ENCODE data around the gene NSRP1. TPM values are rescaled to one million over a fixed set of nuclear protein-coding genes. Genes with fewer than 3 reads are reported as not detected.
"Not testable (repeated sequence)": the region's sequence is repeated elsewhere in the genome, so short reads cannot be mapped to it uniquely, and the experiment has no call there.

Gene NSRP1
- total RNA-seq, 1 experiment from 2014 or later = 11.7 TPM

DNA sequence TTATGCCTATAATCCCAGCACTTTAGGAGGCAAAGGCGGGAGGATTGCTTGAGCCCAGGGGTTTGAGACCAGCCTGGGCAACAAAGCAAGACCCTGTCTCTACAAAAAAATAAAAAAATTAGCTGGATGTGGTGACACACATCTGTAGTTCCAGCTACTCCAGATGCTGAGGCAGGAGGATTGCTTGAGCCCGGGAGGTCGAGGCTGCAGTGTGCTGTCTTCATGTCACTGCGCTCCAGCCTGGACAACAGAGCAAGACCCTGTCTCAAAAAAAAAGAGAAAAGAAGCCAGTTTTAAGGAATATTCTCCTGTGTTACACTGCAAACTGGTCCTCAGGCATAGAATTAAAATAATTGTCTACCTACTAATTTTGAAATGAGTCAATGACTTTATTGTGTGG is 47.9 kb downstream of the NSRP1 start:
- in situ Hi-C loops (cut with HindIII; ENCODE audit: low pct_unique_long_range_greater_than_20kb, low sequenced_read_pairs) = no loop called here
- no peak for DNase-seq (ENCODE audit: low read depth, low spot score)

DNA sequence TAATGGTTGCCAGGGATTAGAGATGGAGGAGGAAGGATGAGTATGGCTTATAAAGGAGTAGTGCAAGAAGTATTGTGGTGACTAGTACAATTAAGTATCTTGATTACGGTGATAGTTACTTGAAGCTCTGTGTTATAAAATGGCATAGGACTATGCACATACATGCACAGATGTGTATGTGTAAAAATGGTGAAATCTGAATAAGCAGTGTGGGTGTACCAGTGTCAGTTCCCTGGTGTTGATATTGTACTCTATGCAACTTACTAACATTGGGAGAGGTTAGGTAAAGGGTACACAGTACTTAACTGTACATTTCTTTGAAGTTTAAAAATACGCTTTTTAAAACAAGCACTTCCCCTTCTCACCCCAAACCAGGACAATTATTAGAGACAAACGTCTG is 48.5 kb downstream of the NSRP1 start:
- in situ Hi-C loops (cut with HindIII; ENCODE audit: low pct_unique_long_range_greater_than_20kb, low sequenced_read_pairs) = no loop called here
- DNase-seq (ENCODE audit: low read depth, low spot score) = no peak

GRCh38 chr17:30165960-30166359 is 49.3 kb downstream of the NSRP1 start:
- in situ Hi-C loops (cut with HindIII; ENCODE audit: low pct_unique_long_range_greater_than_20kb, low sequenced_read_pairs) = no loop called here

DNA sequence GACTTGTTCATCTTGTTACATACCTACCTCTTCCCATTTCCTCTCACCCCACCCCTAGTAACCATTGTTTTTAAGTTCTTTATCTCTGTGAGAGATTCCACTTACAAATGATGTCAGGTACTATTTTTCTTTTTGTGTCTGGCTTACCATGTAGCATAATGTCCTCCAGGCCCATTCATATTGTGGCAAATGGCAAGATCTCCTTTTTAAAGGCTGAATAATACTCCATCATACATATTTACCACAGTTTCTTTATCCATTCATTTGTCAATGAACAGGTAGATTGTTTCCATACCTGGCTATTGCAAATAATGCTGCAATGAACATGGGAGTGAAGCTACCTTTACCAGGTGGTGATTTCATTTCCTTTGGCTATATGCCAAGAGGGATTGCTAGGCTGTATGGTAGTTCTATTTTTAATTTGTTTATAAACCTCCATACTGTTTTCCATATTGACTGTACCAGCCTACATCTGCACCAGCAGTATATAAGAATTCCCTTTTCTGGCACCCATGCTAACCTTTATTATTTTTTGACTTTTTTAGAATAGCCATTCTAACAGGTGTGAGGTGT is 53.9 kb downstream of the NSRP1 start:
- in situ Hi-C loops (cut with HindIII; ENCODE audit: low pct_unique_long_range_greater_than_20kb, low sequenced_read_pairs) = no loop called here

More at GRCh38 chr17:30165960-30166359, 49.3 kb downstream of the NSRP1 start:
- DNase-seq (ENCODE audit: low read depth, low spot score) = no peak

DNA sequence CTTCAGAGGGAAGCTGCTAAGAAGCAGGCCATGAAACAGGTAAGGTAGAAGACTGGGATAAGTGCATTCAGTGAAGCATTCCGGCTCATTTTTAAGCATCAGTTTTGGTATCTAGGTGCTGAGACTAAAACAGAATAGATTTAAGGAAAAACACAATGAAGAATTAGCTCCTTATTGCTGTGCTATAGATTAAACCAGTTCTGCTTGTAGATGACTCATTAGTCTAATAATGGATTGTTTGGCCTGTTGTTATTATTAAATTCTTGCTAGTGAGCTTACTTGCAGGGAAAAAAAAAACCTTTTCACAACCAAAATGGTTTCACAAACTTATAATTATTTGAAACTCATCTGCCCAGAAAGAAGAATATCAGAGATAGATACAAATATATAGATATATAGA is 55.9 kb downstream of the NSRP1 start:
- in situ Hi-C loops (cut with HindIII; ENCODE audit: low pct_unique_long_range_greater_than_20kb, low sequenced_read_pairs) = no loop called here

More for the DNA sequence above, 53.9 kb downstream of the NSRP1 start:
- no peak for DNase-seq (ENCODE audit: low read depth, low spot score)

DNA sequence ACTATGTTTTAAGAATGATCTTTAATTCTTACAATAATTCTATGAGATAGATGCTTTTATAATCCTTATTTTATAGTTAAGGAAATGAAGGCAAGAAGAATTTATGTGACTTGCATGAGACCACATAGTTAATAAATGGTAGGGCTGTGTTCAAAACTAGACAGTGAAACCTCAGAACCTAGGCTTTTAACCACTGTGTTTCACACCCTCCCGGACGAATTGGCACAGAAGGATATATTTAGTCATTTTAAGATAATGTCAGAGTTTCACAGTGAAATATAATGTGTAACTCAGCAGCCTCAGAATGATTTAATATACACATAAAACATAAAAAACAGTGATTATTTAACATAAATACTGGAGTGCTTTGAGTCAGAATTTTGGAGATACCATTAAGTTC is 57.0 kb downstream of the NSRP1 start:
- in situ Hi-C loops (cut with HindIII; ENCODE audit: low pct_unique_long_range_greater_than_20kb, low sequenced_read_pairs) = no loop called here
- DNase-seq (ENCODE audit: low read depth, low spot score) = no peak

More for the DNA sequence above, 55.9 kb downstream of the NSRP1 start:
- no peak for DNase-seq (ENCODE audit: low read depth, low spot score)

GRCh38 chr17:30174556-30174955 is 57.9 kb downstream of the NSRP1 start:
- in situ Hi-C loops (cut with HindIII; ENCODE audit: low pct_unique_long_range_greater_than_20kb, low sequenced_read_pairs) = no loop called here
- DNase-seq (ENCODE audit: low read depth, low spot score) = no peak

GRCh38 chr17:30176855-30177254 is 60.2 kb downstream of the NSRP1 start:
- in situ Hi-C loops (cut with HindIII; ENCODE audit: low pct_unique_long_range_greater_than_20kb, low sequenced_read_pairs) = no loop called here
- DNase-seq (ENCODE audit: low read depth, low spot score) = no peak

GRCh38 chr17:30186761-30187160 is 70.1 kb downstream of the NSRP1 start:
- in situ Hi-C loops (cut with HindIII; ENCODE audit: low pct_unique_long_range_greater_than_20kb, low sequenced_read_pairs) = no loop called here

DNA sequence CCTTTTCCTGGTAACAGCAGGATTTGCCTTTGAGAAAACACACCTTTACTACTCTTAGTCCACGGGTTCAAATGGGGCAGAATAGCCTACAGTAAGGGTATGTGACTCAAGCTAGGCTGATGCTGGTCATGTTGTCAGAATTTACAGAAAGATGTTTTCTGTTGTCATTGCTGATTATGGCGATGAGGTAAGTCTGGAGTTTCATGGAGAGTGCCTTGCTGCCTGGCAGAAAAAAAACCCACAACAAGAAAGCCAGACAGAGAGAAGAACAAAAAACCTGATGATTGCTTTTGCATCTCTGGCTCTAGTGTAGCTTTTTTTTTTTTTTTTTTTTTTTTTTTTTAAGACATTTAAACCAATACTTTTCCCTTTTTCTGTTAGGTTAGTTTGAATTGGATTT is 71.0 kb downstream of the NSRP1 start:
- no peak for DNase-seq (ENCODE audit: low read depth, low spot score)
- in situ Hi-C loops (cut with HindIII; ENCODE audit: low pct_unique_long_range_greater_than_20kb, low sequenced_read_pairs) = no loop called here

More at GRCh38 chr17:30186761-30187160, 70.1 kb downstream of the NSRP1 start:
- no peak for DNase-seq (ENCODE audit: low read depth, low spot score)

GRCh38 chr17:30188211-30188939 is 71.8 kb downstream of the NSRP1 start:
- no peak for DNase-seq (ENCODE audit: low read depth, low spot score)
- in situ Hi-C loops (cut with HindIII; ENCODE audit: low pct_unique_long_range_greater_than_20kb, low sequenced_read_pairs) = no loop called here

DNA sequence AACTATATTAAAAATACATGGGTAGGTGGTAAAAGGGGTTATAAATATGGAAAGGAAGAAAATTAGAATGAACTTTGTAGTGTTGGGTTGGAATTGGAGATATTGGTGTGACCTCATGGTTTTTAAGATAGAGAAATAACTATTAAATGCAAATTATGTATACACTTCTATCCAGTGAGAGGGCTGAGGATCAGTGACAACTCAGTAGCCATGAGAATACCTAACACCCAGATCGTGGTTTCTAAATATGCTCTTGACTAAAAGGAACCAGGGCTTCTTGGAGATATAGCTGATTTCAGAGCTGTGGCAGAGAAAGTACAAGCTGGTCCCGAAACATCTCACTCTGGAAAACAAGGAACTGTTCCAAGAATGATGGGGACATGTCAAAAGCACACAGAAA is 74.5 kb downstream of the NSRP1 start:
- no peak for DNase-seq (ENCODE audit: low read depth, low spot score)
- in situ Hi-C loops (cut with HindIII; ENCODE audit: low pct_unique_long_range_greater_than_20kb, low sequenced_read_pairs) = no loop called here

DNA sequence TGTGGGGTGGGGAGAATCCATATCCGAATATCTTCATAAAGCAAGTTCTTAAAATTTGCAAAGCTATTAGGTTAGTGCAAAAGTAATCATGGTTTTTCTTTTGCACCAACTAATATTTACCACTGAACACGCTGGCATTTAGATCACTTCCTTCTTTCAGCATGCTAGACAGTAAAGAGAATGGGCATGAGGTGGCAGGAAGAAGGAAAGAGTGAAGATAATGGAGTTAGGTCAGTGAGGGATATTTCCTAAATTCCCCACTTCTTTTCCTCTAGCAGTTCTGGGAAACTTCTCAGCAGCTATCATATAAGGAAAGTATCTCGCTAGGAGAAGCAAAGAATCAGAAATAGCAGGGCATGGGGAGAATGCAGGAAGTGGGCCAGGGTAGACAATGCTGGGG is 79.9 kb downstream of the NSRP1 start:
- in situ Hi-C loops (cut with HindIII; ENCODE audit: low pct_unique_long_range_greater_than_20kb, low sequenced_read_pairs) = no loop called here
- no peak for DNase-seq (ENCODE audit: low read depth, low spot score)

DNA sequence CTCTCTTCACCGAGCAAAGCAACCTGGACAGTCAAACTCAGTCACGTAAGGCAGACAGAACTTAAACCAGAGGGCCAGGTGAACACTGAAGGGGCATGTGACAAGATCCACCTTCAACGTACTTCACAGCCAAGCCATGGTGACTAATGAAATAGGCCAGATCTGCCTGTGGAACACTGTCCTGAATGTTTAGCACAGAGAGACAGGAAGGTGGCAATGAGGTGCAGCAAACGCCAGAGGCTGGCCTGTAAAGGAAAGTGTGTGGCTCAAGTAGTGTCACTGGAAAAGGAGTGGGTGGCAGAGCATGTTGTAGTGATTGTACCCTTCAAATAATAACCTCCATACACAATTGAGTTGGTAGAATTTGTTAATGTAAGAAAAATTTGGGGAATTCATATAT is 80.8 kb downstream of the NSRP1 start:
- DNase-seq (ENCODE audit: low read depth, low spot score) = no peak
- in situ Hi-C loops (cut with HindIII; ENCODE audit: low pct_unique_long_range_greater_than_20kb, low sequenced_read_pairs) = no loop called here

- DNase-seq (ENCODE audit: low read depth, low spot score) = no peak
- in situ Hi-C loops (cut with HindIII; ENCODE audit: low pct_unique_long_range_greater_than_20kb, low sequenced_read_pairs) = no loop called here
Measured at GRCh38 chr17:30199600-30199999, 83.0 kb downstream of the NSRP1 start.

DNA sequence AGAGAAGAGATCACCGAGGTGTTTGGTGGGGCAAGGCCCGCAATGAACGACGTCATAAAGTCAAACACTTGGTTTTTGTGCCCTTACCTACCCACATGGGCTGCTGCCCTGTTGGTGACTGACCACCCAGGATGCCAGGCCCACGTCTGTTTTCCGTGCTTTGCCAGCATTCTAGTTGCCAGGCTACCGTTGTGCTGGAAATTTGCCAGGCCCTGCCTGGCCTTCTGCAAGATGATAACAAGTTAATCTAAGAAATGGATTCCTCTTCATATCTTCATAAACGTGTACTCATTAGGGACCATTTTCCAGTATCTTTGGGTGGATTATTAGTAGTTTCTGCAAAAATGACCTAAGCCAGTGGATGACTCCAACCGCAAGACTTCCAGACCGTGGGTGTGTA is 83.5 kb downstream of the NSRP1 start:
- DNase-seq (ENCODE audit: low read depth, low spot score) = no peak
- in situ Hi-C loops (cut with HindIII; ENCODE audit: low pct_unique_long_range_greater_than_20kb, low sequenced_read_pairs) = no loop called here

GRCh38 chr17:30200656-30201055 is 84.0 kb downstream of the NSRP1 start:
- in situ Hi-C loops (cut with HindIII; ENCODE audit: low pct_unique_long_range_greater_than_20kb, low sequenced_read_pairs); DNase-seq (ENCODE audit: low read depth, low spot score): not testable (repeated sequence)

GRCh38 chr17:30203471-30203981 is 86.9 kb downstream of the NSRP1 start:
- in situ Hi-C loops (cut with HindIII; ENCODE audit: low pct_unique_long_range_greater_than_20kb, low sequenced_read_pairs) = no loop called here
- peak; percentile 20 for DNase-seq (ENCODE audit: low read depth, low spot score)

- DNase-seq (ENCODE audit: low read depth, low spot score) = no peak
- in situ Hi-C loops (cut with HindIII; ENCODE audit: low pct_unique_long_range_greater_than_20kb, low sequenced_read_pairs) = no loop called here
Measured at GRCh38 chr17:30207655-30208054, 91.0 kb downstream of the NSRP1 start.

All from SK-MEL-5 (cell line).